AML-193 (cell line): ENCODE data around the gene IL21.
A peak's percentile ranks its signal among the peaks of the same experiment; 100 is the strongest.

ENCODE experiments used
- DNase-seq, 2 experiments: peaks; one replicate each; lab custom pipeline; 2025; lab: John Stamatoyannopoulos, UW

Gene IL21

GRCh38 chr4:122633211-122633610 lies 12.3 kb upstream of the IL21 start:
- DNase-seq, result no peak

GRCh38 chr4:122632396-122633143 lies 11.7 kb upstream of the IL21 start:
- no peak for DNase-seq

- no peak for DNase-seq
Measured at GRCh38 chr4:122625156-122625555, 4.3 kb upstream of the IL21 start.

GRCh38 chr4:122624205-122624604 lies 3.3 kb upstream of the IL21 start:
- no peak for DNase-seq

- no peak for DNase-seq
Measured at GRCh38 chr4:122623637-122624166, 2.8 kb upstream of the IL21 start.

GRCh38 chr4:122622400-122622799 lies 1.5 kb upstream of the IL21 start:
- no peak for DNase-seq

- no peak for DNase-seq
Measured at GRCh38 chr4:122619611-122620010, 1.3 kb downstream of the IL21 start.

GRCh38 chr4:122617597-122618593 lies 3.0 kb downstream of the IL21 start:
- DNase-seq, result no peak

GRCh38 chr4:122616915-122617596 lies 3.8 kb downstream of the IL21 start:
- DNase-seq, result no peak

GRCh38 chr4:122614621-122615020 lies 6.2 kb downstream of the IL21 start:
- no peak for DNase-seq

- no peak for DNase-seq
Measured at GRCh38 chr4:122612540-122612939, 8.3 kb downstream of the IL21 start.

GRCh38 chr4:122606364-122607043 lies 14.4 kb downstream of the IL21 start:
- DNase-seq, result no peak

- DNase-seq, result no peak
Measured at GRCh38 chr4:122604146-122604545, 16.7 kb downstream of the IL21 start.

- no peak for DNase-seq
Measured at GRCh38 chr4:122603156-122603574, 17.7 kb downstream of the IL21 start.

- peak; percentile 43 to 48 for DNase-seq
Measured at GRCh38 chr4:122602277-122603142, 18.4 kb downstream of the IL21 start.

GRCh38 chr4:122591196-122591595 lies 29.7 kb downstream of the IL21 start:
- no peak for DNase-seq

- peak; percentile 35 to 53 for DNase-seq
Measured at GRCh38 chr4:122588453-122589238, 32.2 kb downstream of the IL21 start.

GRCh38 chr4:122584519-122584918 lies 36.3 kb downstream of the IL21 start:
- DNase-seq, result no peak

- no peak for DNase-seq
Measured at GRCh38 chr4:122583906-122584305, 37.0 kb downstream of the IL21 start.
